Liver (tissue), 9 donors: ENCODE measurements around the gene CAMKMT. TPM values are rescaled to one million over a fixed set of nuclear protein-coding genes. Genes with fewer than 3 reads are reported as not detected.

ENCODE experiments used
- DNase-seq: peaks from one replicate; pipeline ENCODE4 v3.0.0-alpha.2; 2017; ENCODE audit warnings: low spot score
- H3K27ac ChIP-seq, 2 donors: one replicate each; pipeline ENCODE4 v1.7.0; 2013; ENCODE audit warnings: inconsistent platforms in 2 of 2, low read length in 2 of 2, control low read depth in 1 of 2, low read depth in 1 of 2, mild to moderate bottlenecking in 1 of 2
- H3K27me3 ChIP-seq, 4 donors: one replicate each; pipeline versions ENCODE4 v1.6.1 to v1.7.0; 2013; ENCODE audit warnings: low read length in 3 of 4, inconsistent platforms in 1 of 4, mild to moderate bottlenecking in 1 of 4, moderate library complexity in 1 of 4; ENCODE audit not compliant: control insufficient read depth in 4 of 4, insufficient read depth in 4 of 4
- H3K36me3 ChIP-seq, 4 donors: one replicate each; pipeline versions ENCODE4 v1.6.1 to v1.7.0; 2013; ENCODE audit warnings: low read length in 3 of 4, mild to moderate bottlenecking in 3 of 4, low read depth in 1 of 4, moderate library complexity in 1 of 4; ENCODE audit not compliant: control insufficient read depth in 4 of 4, insufficient read depth in 3 of 4
- H3K4me1 ChIP-seq, 4 donors: one replicate each; pipeline versions ENCODE4 v1.6.1 to v1.7.0; 2013; ENCODE audit warnings: low read length in 3 of 4, mild to moderate bottlenecking in 3 of 4, moderate library complexity in 1 of 4; ENCODE audit not compliant: control insufficient read depth in 4 of 4, insufficient read depth in 4 of 4
- H3K4me3 ChIP-seq, 3 donors: one replicate each; pipeline versions ENCODE4 v1.6.1 to v1.7.0; 2013; ENCODE audit warnings: low read length in 3 of 3, control low read depth in 1 of 3, low read depth in 1 of 3, mild to moderate bottlenecking in 1 of 3
- H3K9ac ChIP-seq, 2 donors: one replicate each; pipeline ENCODE4 v1.7.0; 2013; ENCODE audit warnings: low read length in 2 of 2, mild to moderate bottlenecking in 2 of 2, moderate library complexity in 2 of 2, control low read depth in 1 of 2, low read depth in 1 of 2
- H3K9me3 ChIP-seq, 4 donors: one replicate each; pipeline versions ENCODE4 v1.6.1 to v1.7.0; 2013; ENCODE audit warnings: low read length in 3 of 4; ENCODE audit not compliant: control insufficient read depth in 4 of 4
- ATF3 ChIP-seq: IDR thresholded peaks from 2 replicates; pipeline ENCODE4 v1.6.1; 2016; ENCODE audit warnings: antibody characterized with exemption
- EGR1 ChIP-seq, 2 donors: IDR thresholded peaks; 2 replicates each; pipeline ENCODE4 v1.6.1; 2016 to 2018; ENCODE audit warnings: antibody characterized with exemption in 2 of 2, low read depth in 2 of 2
- FOXA2 ChIP-seq: IDR thresholded peaks from 2 replicates; pipeline ENCODE4 v1.6.1; 2016; ENCODE audit warnings: antibody characterized with exemption
- GABPA ChIP-seq, 2 donors: IDR thresholded peaks in 1 of 2; conservative IDR thresholded peaks in 1 of 2; 2 replicates each; pipeline ENCODE4 v1.6.1; 2016; ENCODE audit warnings: antibody characterized with exemption in 2 of 2, mild to moderate bottlenecking in 1 of 2, moderate library complexity in 1 of 2
- HNF4A ChIP-seq, 2 donors: conservative IDR thresholded peaks; 2 replicates each; pipeline ENCODE4 v1.6.1; 2016; ENCODE audit warnings: antibody characterized with exemption in 2 of 2, mild to moderate bottlenecking in 2 of 2
- JUND ChIP-seq, 2 donors: IDR thresholded peaks; 2 replicates each; pipeline ENCODE4 v1.6.1; 2016; ENCODE audit warnings: antibody characterized with exemption in 2 of 2
- MAX ChIP-seq: IDR thresholded peaks from 2 replicates; pipeline ENCODE4 v1.6.1; 2016; ENCODE audit warnings: antibody characterized with exemption
- REST ChIP-seq: IDR thresholded peaks from 2 replicates; pipeline ENCODE4 v1.6.1; 2016; ENCODE audit warnings: antibody characterized with exemption, mild to moderate bottlenecking
- TAF1 ChIP-seq: conservative IDR thresholded peaks from 2 replicates; pipeline ENCODE4 v1.6.1; 2016; ENCODE audit warnings: antibody characterized with exemption, mild to moderate bottlenecking
- ZBTB33 ChIP-seq: IDR thresholded peaks from 2 replicates; pipeline ENCODE4 v1.6.1; 2016; ENCODE audit warnings: antibody characterized with exemption
- WGBS: extraction: QIAGEN DNeasy Blood & Tissue Kit; methylation state at CpG from one replicate; pipeline ENCODE4 v1.1.7; 2013; 5-methylcytosine and 5-hydroxymethylcytosine counted together
- polyA plus RNA-seq, 2 donors: library from polyadenylated mRNA; stranded (reverse) in 1 of 2; unstranded in 1 of 2; fragments of 200-250 nt in 1 of 2; fragments of >200 nt in 1 of 2; fragmentation: Nextera tagmentation in 1 of 2; extraction: Ambion mirVana in 1 of 2; gene quantifications; one replicate each; pipeline versions ENCODE4 v1.2.1 to v1.2.3, GENCODE V29; 2013 to 2015
- total RNA-seq, 2 donors: library from RNA; depleted of rRNA; stranded (reverse); fragments of >200 nt; gene quantifications; one replicate each; pipeline ENCODE4 v1.2.3, GENCODE V29; 2014
- donor health status: healthy.
- donor health status: healthy.
- donor health status: healthy.
- donor health status: healthy.
- donor health status: healthy.

Gene CAMKMT
- total and polyA plus RNA-seq, 4 donors = 1.5 to 12.7 (median 7.1) TPM

- Histone ChIP-seq H3K36me3 (no peaks in the 10 kb centered on the region), H3K4me1 (peaks cover 0 to 2% (median 0%) of the 10 kb centered on the region in 4 donors), H3K4me3 (no peak overlapping the region), H3K27ac (no peak overlapping the region), H3K27me3 (no peaks in the 10 kb centered on the region), H3K9ac (no peak overlapping the region), H3K9me3 (peaks cover 0 to 2% (median under 1%) of the 10 kb centered on the region in 4 donors)
- TF ChIP-seq MAX = no peak
- no peak for TF ChIP-seq HNF4A (conservative IDR thresholded peaks at IDR 0.05)
- TF ChIP-seq ZBTB33 = no peak
- no peak for TF ChIP-seq FOXA2
- TF ChIP-seq ATF3 = no peak
- 92% methylated on average over 1 of the region's 1 CpG for WGBS
- no peak for DNase-seq
Measured at GRCh38 chr2:44741507-44741906, 379.8 kb downstream of the CAMKMT start.

- WGBS = 69% methylated on average over 3 of the region's 3 CpGs
- no peak overlapping the region for H3K4me3 ChIP-seq
- TF ChIP-seq EGR1 (IDR thresholded peaks at IDR 0.05; ENCODE audit: low read depth in 2 of 2) (no peak), REST (no peak), HNF4A (conservative IDR thresholded peaks at IDR 0.05) (peak in 1 of 2 donors; percentile 11), JUND (IDR thresholded peaks at IDR 0.05) (no peak), ATF3 (no peak), TAF1 (no peak), MAX (no peak), GABPA (IDR thresholded peaks at IDR 0.05 in 1 of 2, conservative IDR thresholded peaks at IDR 0.05 in 1 of 2) (no peak)
Measured at GRCh38 chr2:44742057-44742456, 380.3 kb downstream of the CAMKMT start.

More at GRCh38 chr2:44742057-44742456, 380.3 kb downstream of the CAMKMT start:
- Histone ChIP-seq H3K27me3 (no peaks in the 10 kb centered on the region), H3K9me3 (peaks cover 0 to 1% (median 0%) of the 10 kb centered on the region in 4 donors), H3K36me3 (no peaks in the 10 kb centered on the region), H3K4me1 (peaks cover 0 to 2% (median 0%) of the 10 kb centered on the region in 4 donors), H3K27ac (no peak overlapping the region), H3K9ac (no peak overlapping the region)
- no peak for DNase-seq
